ENCODE measurements around the gene LIMS1.
A peak's percentile ranks its signal among the peaks of the same experiment; 100 is the strongest.
"Not testable (repeated sequence)": the region's sequence is repeated elsewhere in the genome, so short reads cannot be mapped to it uniquely, and the experiment has no call there.

Gene LIMS1

DNA sequence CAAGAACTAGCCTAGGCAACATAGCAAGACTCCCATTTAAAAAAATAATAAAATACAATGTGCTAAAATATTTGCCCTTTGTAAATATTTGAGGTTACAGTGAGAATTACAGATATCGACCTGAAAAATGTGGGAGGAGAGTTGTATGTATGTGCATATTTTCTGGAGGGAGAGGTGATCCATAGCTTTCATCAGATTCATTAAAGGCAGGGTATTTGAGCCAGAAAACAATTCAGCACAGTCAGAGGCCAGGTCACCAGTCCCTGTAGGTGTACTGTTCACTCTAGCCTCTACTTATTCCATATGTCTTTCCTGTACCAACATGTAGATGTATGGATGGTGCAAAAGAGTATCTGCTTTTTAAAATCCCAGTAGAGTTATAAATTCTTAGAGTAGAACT is 136.0 kb downstream of the LIMS1 start:
- DNase-seq, result not testable (repeated sequence)

GRCh38 chr2:108672200-108672805 is 138.0 kb downstream of the LIMS1 start:
- DNase-seq, result not testable (repeated sequence)

DNA sequence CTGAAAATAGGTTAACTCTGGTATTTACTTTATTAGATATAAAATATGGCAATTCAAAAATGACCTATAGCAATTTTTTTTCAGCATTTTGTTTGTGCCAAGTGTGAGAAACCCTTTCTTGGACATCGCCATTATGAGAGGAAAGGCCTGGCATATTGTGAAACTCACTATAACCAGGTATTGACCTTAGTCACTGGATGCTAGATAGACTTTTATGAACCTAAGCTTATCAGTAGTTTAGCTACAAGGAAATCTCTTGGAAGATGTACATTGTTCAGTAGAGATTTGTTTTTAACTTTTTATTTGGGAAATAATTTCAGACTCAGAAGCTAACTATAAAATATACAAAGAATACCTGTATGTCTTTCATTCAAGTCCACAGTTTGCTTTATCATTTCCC is 142.3 kb downstream of the LIMS1 start:
- not testable (repeated sequence) for DNase-seq

GRCh38 chr2:108677239-108677744 is 143.0 kb downstream of the LIMS1 start:
- not testable (repeated sequence) for DNase-seq

DNA sequence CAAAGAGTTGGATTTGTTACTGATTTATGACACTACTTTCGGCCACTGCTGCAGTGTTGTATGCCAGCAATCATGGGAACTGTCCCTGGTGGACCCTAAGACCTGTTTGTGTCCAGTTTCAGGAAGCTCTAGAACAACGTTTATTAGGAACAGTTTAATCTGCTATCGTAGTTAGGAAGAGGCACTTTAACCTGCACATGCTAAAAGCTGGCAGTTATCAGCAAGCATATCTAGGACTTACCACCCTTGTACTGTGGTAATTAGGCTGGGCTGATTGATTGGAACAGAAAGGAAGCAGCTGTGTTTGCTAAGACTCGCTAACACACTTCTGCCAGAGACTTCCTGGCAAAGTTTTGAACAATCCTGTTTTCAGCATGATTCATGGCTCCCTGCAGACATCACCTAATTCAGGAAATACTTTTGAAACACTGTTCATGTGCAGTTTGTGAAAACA is 144.0 kb downstream of the LIMS1 start:
- DNase-seq, result not testable (repeated sequence)

GRCh38 chr2:108680805-108681204 is 146.5 kb downstream of the LIMS1 start:
- DNase-seq, result not testable (repeated sequence)

GRCh38 chr2:108688818-108689756 is 154.8 kb downstream of the LIMS1 start:
- not testable (repeated sequence) for DNase-seq

DNA sequence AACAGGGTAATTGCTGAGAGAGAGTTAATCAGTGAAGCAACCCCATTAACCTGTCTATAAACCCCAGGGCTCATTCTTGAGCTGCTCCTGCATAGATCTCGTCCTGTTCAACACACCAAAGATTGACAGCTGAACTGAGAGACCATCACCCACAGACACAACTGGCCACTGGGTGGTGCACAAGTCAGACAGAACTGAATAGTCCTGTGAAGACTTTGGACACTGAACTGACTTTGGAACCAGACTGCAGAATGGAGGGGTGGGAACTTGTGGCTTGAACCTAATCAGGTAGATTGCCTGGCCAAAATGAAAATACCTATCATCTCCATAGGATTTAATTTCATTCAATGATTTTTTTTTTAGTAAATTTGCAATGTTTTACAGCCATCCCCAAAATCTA is 155.7 kb downstream of the LIMS1 start:
- not testable (repeated sequence) for DNase-seq

DNA sequence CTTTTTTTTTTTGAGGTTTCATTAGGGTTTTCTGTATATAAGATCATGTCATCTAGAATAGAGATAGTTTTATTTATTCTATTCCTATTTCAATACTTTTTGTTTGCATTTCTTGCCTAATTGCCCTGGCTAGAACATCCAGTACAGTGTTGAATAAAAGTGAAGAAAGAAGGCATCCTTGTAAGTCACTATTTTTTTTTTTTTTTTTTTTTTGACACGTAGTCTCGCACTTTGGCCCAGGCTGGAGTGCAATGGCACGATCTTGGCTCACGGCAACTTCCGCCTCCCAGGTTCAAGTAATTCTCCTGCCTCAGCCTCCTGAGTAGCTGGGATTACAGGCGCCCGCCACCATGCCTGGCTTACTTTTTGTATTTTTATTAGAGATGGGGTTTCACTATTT is 157.2 kb downstream of the LIMS1 start:
- DNase-seq, result no peak

DNA sequence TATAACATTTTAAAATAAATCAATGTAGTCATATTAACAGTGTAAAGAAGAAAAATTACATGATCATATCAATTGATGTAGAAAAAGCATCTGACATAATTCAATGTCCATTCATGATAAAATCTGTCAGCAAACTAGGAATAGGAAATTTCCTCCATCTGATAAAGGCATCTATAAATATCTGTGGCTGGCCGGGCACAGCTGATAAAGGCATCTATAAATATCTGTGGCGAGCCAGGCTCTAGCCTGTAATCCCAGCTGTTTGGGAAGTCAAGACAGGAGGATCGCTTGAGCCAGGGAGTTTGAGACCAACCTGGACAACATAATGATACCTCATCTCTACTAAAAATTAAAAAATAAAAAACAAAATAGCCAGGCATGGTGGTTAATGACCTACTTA is 166.9 kb downstream of the LIMS1 start:
- DNase-seq, result no peak

DNA sequence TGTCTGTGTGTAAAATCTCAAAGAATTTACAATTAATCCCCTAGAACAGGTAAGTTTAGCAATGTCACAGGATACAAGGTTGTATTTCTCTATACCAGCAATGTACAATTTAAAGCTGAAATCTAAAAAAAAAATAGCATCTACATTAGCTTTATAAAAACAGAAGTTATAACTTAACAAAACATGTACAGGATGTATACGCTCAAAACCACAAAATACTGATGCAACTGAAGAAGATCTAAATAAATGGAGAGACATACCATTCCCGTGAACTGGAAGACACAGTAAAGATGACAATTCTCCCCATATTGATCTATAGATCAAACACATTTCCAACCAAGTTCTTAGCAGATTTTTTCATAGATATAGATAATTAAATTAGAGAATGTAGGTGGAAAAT is 167.5 kb downstream of the LIMS1 start:
- DNase-seq, result no peak

GRCh38 chr2:108704871-108705270 is 170.6 kb downstream of the LIMS1 start:
- DNase-seq, result no peak

DNA sequence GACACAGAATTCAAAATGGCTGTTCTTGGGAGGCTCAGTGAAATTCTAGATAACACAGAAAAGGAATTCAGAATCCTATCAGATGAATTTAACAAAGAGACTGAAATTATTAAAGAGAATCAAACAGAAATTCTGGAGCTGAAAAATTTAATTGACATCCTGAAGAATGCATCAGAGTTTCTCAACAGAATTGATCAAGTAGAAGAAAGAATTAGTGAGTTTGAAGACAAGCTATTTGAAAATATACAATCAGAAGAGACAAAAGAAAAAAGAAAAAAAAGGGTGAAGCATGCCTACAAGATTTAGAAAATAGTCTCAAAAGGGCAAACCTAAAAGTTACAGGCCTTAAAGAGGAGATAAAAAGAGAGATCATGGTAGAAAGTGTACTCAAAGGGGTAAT is 173.0 kb downstream of the LIMS1 start:
- DNase-seq, result no peak

DNA sequence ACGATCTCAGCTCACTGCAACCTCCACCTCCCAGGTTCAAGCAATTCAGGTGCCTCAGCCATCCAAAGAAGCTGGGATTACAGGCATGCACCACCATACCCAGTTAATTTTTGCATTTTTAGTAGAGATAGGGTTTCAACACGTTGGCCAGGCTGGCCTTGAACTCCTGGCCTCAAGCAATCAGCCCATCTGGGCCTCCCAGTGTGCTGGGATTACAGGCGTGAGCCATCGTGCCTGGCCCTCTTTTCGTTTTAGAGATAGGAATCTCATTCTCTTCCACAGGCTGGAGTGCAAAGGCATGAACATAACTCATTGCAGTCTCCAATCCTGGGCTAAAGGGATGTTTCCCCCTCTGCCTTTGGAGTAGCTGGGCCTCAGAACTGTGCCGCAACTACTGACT is 182.7 kb downstream of the LIMS1 start:
- not testable (repeated sequence) for DNase-seq

- peak; percentile 96 for DNase-seq
Observed at GRCh38 chr2:108719149-108720044, 185.1 kb downstream of the LIMS1 start, which contains the start of gene RANBP2. Gene RANBP2 (plus strand): TSS chr2:108719482. CDS start chr2:108719607, 125 bp downstream.

GRCh38 chr2:108726048-108726447 is 191.8 kb downstream of the LIMS1 start:
- DNase-seq, result not testable (repeated sequence)

- not testable (repeated sequence) for DNase-seq
Observed at GRCh38 chr2:108734656-108735055, 200.4 kb downstream of the LIMS1 start.

Measured in midbrain (tissue), 1 donor.